Measurements from ENCODE around the gene DCUN1D2. TPM values are rescaled to one million over a fixed set of nuclear protein-coding genes. Genes with fewer than 3 reads are reported as not detected.
A peak's percentile ranks its signal among the peaks of the same experiment; 100 is the strongest.

DCUN1D2 gene
- 10 to 100 TPM; 11.1 to 13.7 (median 12.4) TPM for total RNA-seq

DNA sequence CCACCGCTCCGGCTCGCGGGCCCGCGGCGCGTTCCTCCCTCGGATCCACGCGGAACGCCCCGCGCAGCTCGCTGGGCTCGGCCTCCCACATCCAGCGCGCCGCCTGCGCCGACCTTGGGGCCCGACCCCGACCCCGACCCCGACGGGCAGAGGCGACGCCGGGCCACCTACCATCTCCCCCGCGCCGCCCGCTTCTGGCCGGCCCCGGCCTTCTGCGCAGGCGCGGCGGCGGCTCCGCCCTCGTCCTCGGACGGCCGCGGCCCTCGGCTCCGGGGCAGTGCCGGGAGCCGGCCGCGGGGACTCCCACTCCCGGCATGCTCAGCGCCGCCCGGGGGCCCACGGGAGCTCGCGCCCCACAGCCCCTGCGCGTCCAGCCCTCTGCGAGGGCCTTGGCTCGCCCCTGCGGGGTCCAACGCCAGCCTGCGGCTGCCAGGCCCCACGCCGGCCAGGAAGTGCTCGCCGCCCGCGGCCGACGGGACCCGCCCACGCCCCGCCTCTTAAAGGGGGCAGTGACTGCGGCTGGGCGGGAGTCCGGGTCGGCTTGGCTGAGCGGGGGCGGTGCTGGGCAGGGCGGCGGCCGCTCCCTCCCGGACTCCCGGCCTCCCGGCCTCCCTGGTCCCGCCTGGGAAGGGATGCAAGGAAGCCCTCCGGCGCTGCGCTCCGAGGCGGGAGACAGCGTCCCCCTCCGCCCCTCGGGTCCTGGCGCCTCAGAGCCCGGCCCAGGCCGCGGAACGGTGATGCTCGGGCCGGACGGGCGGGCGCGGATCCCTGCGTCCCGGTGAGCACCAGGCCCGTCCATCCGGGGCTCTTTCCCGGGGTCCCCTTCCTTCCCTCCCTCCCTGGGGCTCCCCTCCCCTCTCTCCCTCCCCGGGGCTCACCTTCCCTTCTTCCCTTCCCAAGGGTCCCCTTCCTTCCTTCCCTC lies at the start of gene DCUN1D2:
Gene DCUN1D2, minus strand, starts transcription at position 216 of the 922 bp plus-strand sequence. Its CDS starts 42 bp downstream, at position 174.
- Mint-ChIP-seq H3K9me3 (no peaks in the 10 kb centered on the region), H3K36me3 (ENCODE audit: insufficient read depth) (peaks cover 6% of the 10 kb centered on the region), H3K4me3 (peak within 1 kb of the TSS; percentile 93), H3K27me3 (ENCODE audit: low read depth) (no peaks in the 10 kb centered on the region), H3K4me1 (ENCODE audit: low read depth) (peaks cover 60% of the 10 kb centered on the region)
- DNase-seq, result peak; percentile 53
- peak; percentile 78 to 81 for ATAC-seq

DNA sequence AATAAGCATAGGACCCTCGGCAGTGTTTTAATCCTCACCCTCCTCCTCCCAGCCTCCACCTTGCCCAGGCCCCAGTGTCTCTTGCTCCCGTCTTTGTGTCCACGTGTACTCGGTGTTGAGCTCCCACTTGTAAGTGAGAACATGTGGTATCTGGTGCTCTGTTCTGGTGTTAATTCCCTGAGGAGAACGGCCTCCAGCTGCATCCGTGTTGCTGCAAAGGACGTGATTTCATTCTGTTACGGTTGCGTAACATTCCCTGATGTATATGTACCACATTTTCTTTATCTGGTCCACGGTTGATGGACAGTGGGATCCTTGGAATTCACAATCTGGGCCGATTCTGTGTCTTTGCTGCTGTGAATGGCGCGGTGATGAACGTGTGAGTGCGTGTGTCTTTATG lies 49.3 kb upstream of the DCUN1D2 start:
- Mint-ChIP-seq H3K27me3 (ENCODE audit: low read depth) (no peaks in the 10 kb centered on the region), H3K36me3 (ENCODE audit: insufficient read depth) (peaks cover 21% of the 10 kb centered on the region), H3K4me1 (ENCODE audit: low read depth) (peaks cover 5% of the 10 kb centered on the region), H3K4me3 (no peak overlapping the region), H3K9me3 (peaks cover 4% of the 10 kb centered on the region)
- ATAC-seq (no peak), DNase-seq (no peak)

DNA sequence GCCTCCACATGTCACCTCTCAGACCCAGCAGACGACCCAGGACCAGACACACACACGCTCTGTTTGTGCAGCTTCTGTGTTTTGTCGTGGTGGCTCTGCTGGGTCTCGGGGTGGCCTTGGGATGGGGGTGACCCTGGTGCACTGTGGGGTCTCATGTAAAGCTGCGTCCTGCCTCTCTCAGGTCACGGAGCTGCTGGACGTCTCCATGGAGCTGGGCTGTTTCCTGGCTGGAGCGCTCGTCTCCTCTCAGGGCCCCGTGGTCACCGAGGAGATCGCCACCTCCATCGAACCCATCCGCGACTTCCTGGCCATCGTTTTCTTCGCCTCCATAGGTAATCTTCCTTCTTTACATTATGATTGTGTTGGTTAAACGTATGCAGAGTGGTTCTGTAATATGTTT lies 48.7 kb upstream of the DCUN1D2 start:
- ATAC-seq (no peak), DNase-seq (no peak)
- Mint-ChIP-seq H3K27me3 (ENCODE audit: low read depth) (no peaks in the 10 kb centered on the region), H3K9me3 (peaks cover 4% of the 10 kb centered on the region), H3K4me3 (no peak overlapping the region), H3K4me1 (ENCODE audit: low read depth) (peaks cover 5% of the 10 kb centered on the region), H3K36me3 (ENCODE audit: insufficient read depth) (peaks cover 21% of the 10 kb centered on the region)

DNA sequence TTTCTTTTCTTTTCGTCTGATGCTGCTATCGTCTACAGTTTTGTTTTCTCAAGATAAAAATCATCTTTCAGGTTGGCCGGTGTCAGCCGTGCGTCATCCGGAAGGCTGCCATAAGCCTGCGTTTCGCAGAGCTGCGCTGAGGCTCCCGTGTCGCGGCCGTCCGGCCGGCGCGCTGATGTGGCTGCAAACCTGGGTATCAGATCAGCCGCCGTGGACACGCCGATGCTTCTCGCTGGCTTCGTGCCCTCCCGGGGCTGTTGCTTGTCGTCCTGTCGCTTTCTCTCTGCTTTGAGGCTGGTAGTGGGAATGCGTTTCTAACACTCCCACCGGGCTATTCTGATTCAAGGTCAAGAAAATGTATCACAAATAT lies 48.2 kb upstream of the DCUN1D2 start:
- peaks cover 4% of the 10 kb centered on the region for H3K9me3 Mint-ChIP-seq
- H3K4me3 Mint-ChIP-seq, result no peak overlapping the region
- DNase-seq (no peak), ATAC-seq (no peak)
- peaks cover 21% of the 10 kb centered on the region for H3K36me3 Mint-ChIP-seq (ENCODE audit: insufficient read depth)
- H3K4me1 Mint-ChIP-seq (ENCODE audit: low read depth), result peaks cover 3% of the 10 kb centered on the region
- H3K27me3 Mint-ChIP-seq (ENCODE audit: low read depth), result no peaks in the 10 kb centered on the region

DNA sequence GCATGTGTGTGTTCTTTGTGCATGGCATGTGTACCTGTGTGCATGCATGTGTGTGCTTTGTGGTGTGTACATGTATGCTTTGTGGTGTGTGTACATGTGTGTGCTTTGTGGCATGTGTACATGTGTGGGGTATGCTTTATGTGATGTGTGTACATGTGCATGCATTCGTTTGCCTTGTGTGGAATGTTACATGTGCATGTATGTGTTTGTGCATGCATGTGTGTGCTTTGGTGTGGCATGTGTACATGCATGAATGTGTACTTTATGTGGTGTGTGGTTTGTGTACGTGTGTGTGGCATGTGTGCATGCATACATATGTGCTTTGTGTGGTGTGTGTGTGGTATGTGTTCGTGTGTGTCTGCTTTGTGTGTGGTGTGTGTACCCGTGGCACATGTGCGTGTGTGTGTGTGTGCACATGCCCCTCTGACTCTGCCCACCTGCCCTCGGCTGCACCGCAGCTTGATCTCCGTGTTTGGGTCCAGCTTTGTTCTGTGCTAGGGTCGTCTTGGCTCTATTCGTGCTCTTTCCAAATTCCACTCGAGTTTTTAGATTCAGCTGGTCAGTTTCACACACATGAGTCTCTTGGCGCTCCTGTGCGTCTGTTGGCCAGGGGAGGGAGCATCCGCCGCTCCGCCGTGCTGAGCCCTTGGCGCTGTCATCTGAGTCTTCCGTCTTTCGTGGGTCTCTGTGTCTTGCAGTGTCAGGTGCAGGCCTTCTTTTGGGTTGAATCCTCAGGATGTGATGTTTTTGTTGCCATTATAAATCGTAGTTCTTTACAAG lies 47.6 kb upstream of the DCUN1D2 start:
- no peak overlapping the region for H3K4me3 Mint-ChIP-seq
- peaks cover 21% of the 10 kb centered on the region for H3K36me3 Mint-ChIP-seq (ENCODE audit: insufficient read depth)
- peaks cover 4% of the 10 kb centered on the region for H3K9me3 Mint-ChIP-seq
- ATAC-seq (no peak), DNase-seq (no peak)
- H3K4me1 Mint-ChIP-seq (ENCODE audit: low read depth), result no peaks in the 10 kb centered on the region
- H3K27me3 Mint-ChIP-seq (ENCODE audit: low read depth), result no peaks in the 10 kb centered on the region

DNA sequence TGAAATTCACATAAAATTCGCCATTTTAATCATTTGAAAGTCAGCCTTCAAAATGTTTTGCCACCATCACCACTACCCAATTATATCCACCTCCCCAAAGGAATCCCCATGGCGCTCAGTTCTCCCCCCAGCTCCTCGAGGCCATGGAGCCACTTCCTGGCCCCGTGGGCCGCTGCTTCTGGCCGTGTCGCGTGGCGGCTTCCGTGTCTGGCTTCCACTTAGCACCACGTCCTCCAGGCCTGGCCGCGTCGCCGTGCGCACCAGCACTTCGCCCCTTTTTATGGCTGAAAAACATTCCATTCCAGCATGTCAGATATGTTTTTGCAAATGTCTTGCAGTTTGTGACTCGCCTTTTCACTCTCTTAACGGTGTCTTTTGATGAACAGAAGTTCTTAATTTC lies 46.7 kb upstream of the DCUN1D2 start:
- no peaks in the 10 kb centered on the region for H3K4me1 Mint-ChIP-seq (ENCODE audit: low read depth)
- peaks cover 4% of the 10 kb centered on the region for H3K9me3 Mint-ChIP-seq
- no peak for ATAC-seq
- H3K36me3 Mint-ChIP-seq (ENCODE audit: insufficient read depth), result peaks cover 21% of the 10 kb centered on the region
- DNase-seq, result no peak
- H3K27me3 Mint-ChIP-seq (ENCODE audit: low read depth), result no peaks in the 10 kb centered on the region
- H3K4me3 Mint-ChIP-seq, result no peak overlapping the region

DNA sequence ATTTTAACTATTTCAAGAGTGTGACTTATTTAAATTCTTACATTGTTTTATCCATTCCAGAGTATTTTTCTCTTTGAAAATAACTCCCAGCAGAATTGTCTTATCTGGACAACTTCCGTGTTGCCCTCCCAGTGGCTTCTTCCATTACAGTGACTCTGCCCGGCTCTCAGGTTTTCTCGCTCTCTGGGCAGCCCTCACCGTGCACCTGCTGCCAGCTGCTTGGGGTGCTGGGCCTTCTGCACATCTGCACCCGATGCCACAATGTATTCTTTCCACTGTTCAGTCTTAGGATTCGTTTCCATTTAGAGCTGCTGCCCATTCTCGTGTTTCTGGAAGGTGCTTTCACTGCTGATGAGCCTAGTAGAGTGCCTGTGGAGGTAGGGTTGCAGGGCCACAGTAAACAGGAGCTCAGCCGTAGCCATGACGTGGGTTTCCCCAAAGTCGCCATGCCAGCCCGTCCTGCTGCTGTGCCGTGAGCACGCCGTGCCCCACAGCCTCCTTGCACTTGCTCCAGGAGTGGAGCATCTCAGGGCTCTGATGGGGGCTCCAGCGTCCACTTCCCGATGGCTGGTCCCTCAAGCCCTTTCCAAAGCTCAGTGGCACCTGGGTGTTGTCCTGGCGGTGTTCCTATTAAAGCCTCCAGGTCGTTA lies 46.1 kb upstream of the DCUN1D2 start:
- DNase-seq, result no peak
- Mint-ChIP-seq H3K27me3 (ENCODE audit: low read depth) (no peaks in the 10 kb centered on the region), H3K36me3 (ENCODE audit: insufficient read depth) (peaks cover 23% of the 10 kb centered on the region), H3K4me3 (no peak overlapping the region), H3K9me3 (peaks cover 4% of the 10 kb centered on the region), H3K4me1 (ENCODE audit: low read depth) (no peaks in the 10 kb centered on the region)
- no peak for ATAC-seq

DNA sequence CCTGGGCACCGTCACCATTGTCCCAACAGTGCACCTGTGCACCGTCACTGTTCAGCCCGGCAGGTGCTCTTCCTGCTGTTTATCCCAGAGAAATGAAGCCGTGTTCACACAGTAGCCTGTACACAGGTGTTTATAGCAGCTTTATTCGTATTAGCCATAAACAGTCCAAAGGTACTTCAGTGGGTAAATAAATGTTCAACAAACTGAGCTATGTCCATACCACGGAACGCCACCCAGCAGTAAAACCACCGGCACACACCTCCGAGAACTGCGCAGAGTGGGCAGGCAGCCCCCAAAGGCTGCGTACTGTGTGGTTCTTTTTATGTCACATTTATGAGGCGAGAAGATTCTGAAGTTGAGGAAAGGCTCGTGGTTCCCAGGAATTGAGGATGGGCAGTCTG lies 44.9 kb upstream of the DCUN1D2 start:
- Mint-ChIP-seq H3K4me1 (ENCODE audit: low read depth) (no peaks in the 10 kb centered on the region), H3K27me3 (ENCODE audit: low read depth) (no peaks in the 10 kb centered on the region), H3K4me3 (no peak overlapping the region), H3K9me3 (no peaks in the 10 kb centered on the region), H3K36me3 (ENCODE audit: insufficient read depth) (peaks cover 18% of the 10 kb centered on the region)
- DNase-seq, result no peak
- no peak for ATAC-seq

DNA sequence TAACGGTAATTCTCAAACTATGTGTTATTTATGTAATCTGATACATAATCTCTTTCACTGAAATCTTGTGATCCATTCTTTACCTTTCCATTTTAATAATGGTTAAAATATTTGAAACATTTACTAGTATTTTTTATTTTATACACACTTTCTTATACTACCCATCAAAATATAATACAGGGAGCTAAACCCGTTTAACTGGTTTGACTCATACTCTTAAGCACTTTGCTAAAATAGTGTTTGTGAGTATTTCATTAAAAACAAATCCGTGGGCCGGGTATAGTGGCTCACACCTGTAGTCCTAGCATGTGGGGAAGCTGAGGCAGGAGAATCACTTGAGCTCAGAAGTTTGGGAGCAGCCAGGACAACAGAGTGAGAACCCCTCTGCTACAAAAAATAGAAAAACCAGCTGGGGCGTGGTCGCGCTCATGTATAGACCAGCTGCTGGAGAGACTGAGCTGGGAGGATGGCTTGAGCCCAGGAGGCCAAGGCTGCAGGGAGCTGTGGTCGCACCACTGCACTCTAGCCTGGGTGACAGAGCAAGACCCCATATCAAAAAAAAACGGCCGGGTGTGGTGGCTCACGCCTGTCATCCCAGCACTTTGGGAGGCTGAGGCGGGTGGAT lies 43.8 kb upstream of the DCUN1D2 start:
- H3K4me3 Mint-ChIP-seq, result no peak overlapping the region
- H3K27me3 Mint-ChIP-seq (ENCODE audit: low read depth), result no peaks in the 10 kb centered on the region
- no peaks in the 10 kb centered on the region for H3K9me3 Mint-ChIP-seq
- ATAC-seq (no peak), DNase-seq (no peak)
- H3K4me1 Mint-ChIP-seq (ENCODE audit: low read depth), result no peaks in the 10 kb centered on the region
- H3K36me3 Mint-ChIP-seq (ENCODE audit: insufficient read depth), result peaks cover 13% of the 10 kb centered on the region

DNA sequence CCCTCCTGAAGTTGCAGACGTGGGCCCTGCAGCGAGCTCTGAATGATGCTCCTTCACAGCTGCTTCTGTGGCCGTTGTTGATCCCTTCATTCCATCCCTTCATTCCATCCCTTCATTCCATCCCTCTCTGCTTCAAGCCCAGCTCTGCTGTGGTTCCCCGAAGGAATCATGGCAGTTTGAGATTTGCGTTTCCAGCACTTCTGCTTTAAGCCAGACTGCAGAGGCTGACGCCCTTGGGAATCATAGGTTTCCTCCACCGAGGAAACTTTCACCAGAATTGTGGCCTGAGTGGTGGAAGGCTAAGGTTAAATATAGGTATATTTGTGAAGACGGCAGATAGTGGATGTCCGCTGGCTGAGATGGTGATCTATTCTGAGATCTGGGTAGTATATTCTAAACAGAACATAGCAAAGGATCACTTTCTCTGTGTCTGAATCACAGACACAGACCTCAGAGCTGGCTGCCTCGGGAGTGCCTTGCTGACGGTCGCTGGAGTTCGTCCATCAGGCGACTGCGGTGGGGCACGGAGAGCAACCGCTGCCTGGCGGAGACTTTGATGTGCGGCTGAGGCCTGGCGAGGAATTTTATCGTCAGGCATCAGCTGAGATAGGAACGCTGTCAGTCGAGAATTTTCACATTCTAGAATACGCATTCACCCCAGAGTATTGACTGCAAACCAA lies 42.8 kb upstream of the DCUN1D2 start:
- H3K9me3 Mint-ChIP-seq, result no peaks in the 10 kb centered on the region
- H3K4me3 Mint-ChIP-seq, result no peak overlapping the region
- ATAC-seq (no peak), DNase-seq (no peak)
- no peaks in the 10 kb centered on the region for H3K27me3 Mint-ChIP-seq (ENCODE audit: low read depth)
- no peaks in the 10 kb centered on the region for H3K4me1 Mint-ChIP-seq (ENCODE audit: low read depth)
- peaks cover 20% of the 10 kb centered on the region for H3K36me3 Mint-ChIP-seq (ENCODE audit: insufficient read depth)

DNA sequence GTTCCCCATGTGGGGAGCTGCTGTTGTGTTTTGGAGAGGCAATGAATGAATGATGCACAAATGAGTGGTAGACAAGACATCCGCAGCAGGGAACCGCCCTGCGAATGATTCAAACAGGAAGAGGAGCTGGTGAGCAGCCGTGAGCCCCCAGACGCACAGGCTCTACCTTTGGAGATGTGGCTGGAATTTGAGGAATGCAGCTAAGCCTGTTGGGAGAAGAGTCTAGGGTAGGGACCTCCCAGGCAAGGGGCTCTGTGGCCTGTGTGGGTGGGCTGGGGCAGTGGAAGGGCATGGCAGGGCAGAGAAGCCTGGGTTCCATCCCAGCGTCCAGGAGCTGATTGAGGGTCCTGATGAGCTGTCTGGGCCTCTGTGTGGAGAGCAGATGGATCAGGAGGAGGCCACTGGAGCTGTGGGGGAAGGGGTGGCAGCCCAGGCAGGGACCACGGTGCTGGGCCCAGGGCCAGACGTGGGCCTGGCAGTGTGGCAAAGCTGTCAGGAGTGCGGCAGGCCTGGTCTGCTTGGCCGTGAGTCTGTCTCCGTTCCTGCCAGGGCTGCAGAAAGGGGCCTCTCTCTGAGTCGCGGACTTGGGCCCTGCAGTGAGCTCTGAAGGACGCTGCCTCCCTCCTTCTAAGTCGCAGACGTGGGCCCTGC lies 41.8 kb upstream of the DCUN1D2 start:
- DNase-seq (no peak), ATAC-seq (no peak)
- Mint-ChIP-seq H3K9me3 (no peaks in the 10 kb centered on the region), H3K4me1 (ENCODE audit: low read depth) (no peaks in the 10 kb centered on the region), H3K36me3 (ENCODE audit: insufficient read depth) (peaks cover 26% of the 10 kb centered on the region), H3K27me3 (ENCODE audit: low read depth) (no peaks in the 10 kb centered on the region), H3K4me3 (no peak overlapping the region)

DNA sequence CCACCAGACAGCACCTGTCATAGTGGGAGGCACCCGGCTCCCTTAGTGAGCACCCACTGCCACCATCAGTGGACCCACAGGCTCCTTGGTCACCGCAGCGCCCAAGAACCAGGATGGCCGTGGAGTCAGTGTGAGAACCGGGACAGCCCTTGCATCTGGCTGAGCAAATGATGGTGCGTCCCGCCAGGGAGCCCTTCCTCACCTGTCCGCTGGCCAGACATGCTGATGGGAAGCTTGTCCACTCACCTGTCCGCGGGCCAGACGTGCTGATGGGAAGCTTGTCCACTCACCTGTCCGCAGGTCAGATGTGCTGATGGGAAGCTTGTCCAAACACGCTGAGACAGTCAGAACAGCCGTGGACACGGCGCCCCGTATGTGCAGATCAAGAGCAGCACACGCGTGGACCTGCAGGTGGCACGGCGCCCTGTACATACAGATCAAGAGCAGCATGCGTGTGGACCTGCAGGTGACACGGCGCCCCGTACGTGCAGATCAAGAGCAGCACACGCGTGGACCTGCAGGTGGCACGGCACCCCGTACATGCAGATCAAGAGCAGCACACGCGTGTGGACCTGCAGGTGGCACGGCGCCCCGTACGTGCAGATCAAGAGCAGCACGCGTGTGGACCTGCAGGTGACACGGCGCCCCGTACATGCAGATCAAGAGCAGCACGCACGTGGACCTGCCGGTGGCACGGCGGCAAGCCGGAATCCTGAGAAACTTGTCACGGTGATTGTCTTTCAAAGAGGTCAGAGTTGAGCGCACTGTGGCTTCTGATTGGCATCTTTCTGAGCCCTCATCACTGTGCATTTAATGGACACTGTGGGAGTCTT lies 40.7 kb upstream of the DCUN1D2 start:
- Mint-ChIP-seq H3K27me3 (ENCODE audit: low read depth) (no peaks in the 10 kb centered on the region), H3K4me3 (no peak overlapping the region), H3K4me1 (ENCODE audit: low read depth) (no peaks in the 10 kb centered on the region), H3K36me3 (ENCODE audit: insufficient read depth) (peaks cover 33% of the 10 kb centered on the region), H3K9me3 (no peaks in the 10 kb centered on the region)
- ATAC-seq, result no peak
- no peak for DNase-seq

DNA sequence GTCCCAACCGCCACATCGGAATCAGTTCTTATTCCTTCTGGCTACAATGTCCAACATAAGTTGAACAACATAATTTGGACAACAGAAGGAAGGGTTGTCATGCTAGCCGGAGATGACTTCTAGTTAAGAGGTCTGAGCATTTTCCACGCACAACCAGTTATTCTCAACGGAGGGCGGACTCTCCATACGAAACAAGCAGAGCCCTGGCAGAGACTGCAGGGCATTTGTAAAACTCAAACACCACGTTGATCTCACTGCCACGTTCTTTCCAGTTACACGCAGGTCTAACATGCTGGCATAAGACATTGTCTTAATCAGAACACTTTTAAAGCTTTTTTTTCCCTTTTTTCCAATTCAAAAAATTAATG lies 38.3 kb upstream of the DCUN1D2 start:
- Mint-ChIP-seq H3K9me3 (no peaks in the 10 kb centered on the region), H3K27me3 (ENCODE audit: low read depth) (no peaks in the 10 kb centered on the region), H3K4me3 (no peak overlapping the region), H3K36me3 (ENCODE audit: insufficient read depth) (peaks cover 39% of the 10 kb centered on the region), H3K4me1 (ENCODE audit: low read depth) (no peaks in the 10 kb centered on the region)
- ATAC-seq, result no peak
- DNase-seq, result no peak

Data from activated T-cell treated with anti-CD3 and anti-CD28 coated beads, Interleukin-2, amount 50 U/mL, for 4 hours (primary cell).